Peyer's patch (tissue), 4 donors: ENCODE results near the gene TLL1.

Experiments used
- CTCF ChIP-seq, 6 experiments: fragments of 450-650 bp in 4 of 6; fragments of 200-600 bp in 2 of 6; sonication (generic) in 1 of 6; IDR thresholded peaks; one replicate each; pipeline ENCODE4 v1.5.1; 2017 to 2019; ENCODE audit warnings: antibody characterized with exemption in 6 of 6, mild to moderate bottlenecking in 3 of 6, moderate library complexity in 1 of 6
- POLR2A ChIP-seq, 2 donors: fragments of 450-650 bp; IDR thresholded peaks; one replicate each; pipeline ENCODE4 v1.5.1; 2017; ENCODE audit warnings: antibody characterized with exemption in 2 of 2, mild to moderate bottlenecking in 2 of 2, moderate library complexity in 2 of 2

- TF ChIP-seq CTCF (IDR thresholded peaks at IDR 0.05) (no peak), POLR2A (IDR thresholded peaks at IDR 0.05) (no peak)
Observed at GRCh38 chr4:166044871-166045270, 171.8 kb downstream of the TLL1 start.
